Mammary epithelial cell (primary cell): Measurements from ENCODE around the gene SHMT1.

Source experiments
- EZH2 ChIP-seq: IDR thresholded peaks from 2 replicates; pipeline ENCODE4 v1.6.1; 2012; ENCODE audit warnings: low read length, inconsistent platforms, borderline replicate concordance
- TF ChIP-seq, protein P1 (sequence below), 2 donors: IDR thresholded peaks in 1 of 2; conservative IDR thresholded peaks in 1 of 2; 2 replicates each; pipeline ENCODE4 v1.5.1; 2011 to 2012; ENCODE audit warnings: inconsistent platforms in 2 of 2, low read length in 2 of 2, mild to moderate bottlenecking in 2 of 2, control low read depth in 1 of 2, low read depth in 1 of 2; ENCODE audit not compliant: insufficient read depth in 1 of 2; ENCODE audit errors: extremely low read depth in 1 of 2

- TF ChIP-seq, protein P1, sequence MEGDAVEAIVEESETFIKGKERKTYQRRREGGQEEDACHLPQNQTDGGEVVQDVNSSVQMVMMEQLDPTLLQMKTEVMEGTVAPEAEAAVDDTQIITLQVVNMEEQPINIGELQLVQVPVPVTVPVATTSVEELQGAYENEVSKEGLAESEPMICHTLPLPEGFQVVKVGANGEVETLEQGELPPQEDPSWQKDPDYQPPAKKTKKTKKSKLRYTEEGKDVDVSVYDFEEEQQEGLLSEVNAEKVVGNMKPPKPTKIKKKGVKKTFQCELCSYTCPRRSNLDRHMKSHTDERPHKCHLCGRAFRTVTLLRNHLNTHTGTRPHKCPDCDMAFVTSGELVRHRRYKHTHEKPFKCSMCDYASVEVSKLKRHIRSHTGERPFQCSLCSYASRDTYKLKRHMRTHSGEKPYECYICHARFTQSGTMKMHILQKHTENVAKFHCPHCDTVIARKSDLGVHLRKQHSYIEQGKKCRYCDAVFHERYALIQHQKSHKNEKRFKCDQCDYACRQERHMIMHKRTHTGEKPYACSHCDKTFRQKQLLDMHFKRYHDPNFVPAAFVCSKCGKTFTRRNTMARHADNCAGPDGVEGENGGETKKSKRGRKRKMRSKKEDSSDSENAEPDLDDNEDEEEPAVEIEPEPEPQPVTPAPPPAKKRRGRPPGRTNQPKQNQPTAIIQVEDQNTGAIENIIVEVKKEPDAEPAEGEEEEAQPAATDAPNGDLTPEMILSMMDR (conservative IDR thresholded peaks at IDR 0.05 in 1 of 2, IDR thresholded peaks at IDR 0.05 in 1 of 2; ENCODE audit: extremely low read depth in 1 of 2, insufficient read depth in 1 of 2, low read depth in 1 of 2, low read length in 2 of 2), result no peak
- TF ChIP-seq EZH2, result no peak
Observed at GRCh38 chr17:18278867-18279266, 84.5 kb downstream of the SHMT1 start.
